ENCODE data around the gene PSMA7.
A peak's percentile ranks its signal among the peaks of the same experiment; 100 is the strongest.

The PSMA7 gene

DNA sequence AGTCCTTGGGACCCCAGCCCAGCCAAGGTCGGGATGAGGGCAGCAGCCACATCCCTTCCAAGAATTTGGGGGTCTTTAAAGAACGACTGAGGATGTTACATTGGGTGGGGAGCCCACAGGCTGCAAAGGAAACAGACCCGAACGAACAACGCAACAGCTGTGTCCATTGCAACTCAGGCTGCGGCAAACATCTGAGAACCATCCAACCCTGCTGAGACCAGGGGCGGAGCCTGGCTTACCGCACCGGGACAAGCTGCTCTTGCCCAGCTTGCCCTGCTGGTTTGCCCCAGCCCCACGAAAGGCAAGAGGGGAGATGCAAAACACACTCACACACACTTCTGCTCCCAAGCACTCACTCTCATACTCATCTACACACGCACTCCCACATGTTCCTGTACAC lies 56.0 kb downstream of the PSMA7 start:
- H3K27ac ChIP-seq (ENCODE audit: poor library complexity, severe bottlenecking): no peak overlapping the region
- no peaks in the 10 kb centered on the region for H3K9me3 ChIP-seq (ENCODE audit: severe bottlenecking)
- no peak overlapping the region for H3K4me3 ChIP-seq (ENCODE audit: severe bottlenecking)
- H3K36me3 ChIP-seq (ENCODE audit: low read depth): no peaks in the 10 kb centered on the region
- DNase-seq (ENCODE audit: low spot score) (no peak), ATAC-seq (ENCODE audit: low read depth) (peak; percentile 42)
- H3K27me3 ChIP-seq (ENCODE audit: insufficient read depth, poor library complexity, severe bottlenecking): peaks cover 23% of the 10 kb centered on the region
- TF ChIP-seq CTCF (IDR thresholded peaks at IDR 0.05; ENCODE audit: poor library complexity, severe bottlenecking): no peak
- H3K4me1 ChIP-seq (ENCODE audit: insufficient read depth, poor library complexity, severe bottlenecking): no peaks in the 10 kb centered on the region

All from RWPE2 (cell line).